ENCODE measurements around the gene COA8. TPM values are rescaled to one million over a fixed set of nuclear protein-coding genes. Genes with fewer than 3 reads are reported as not detected.

The COA8 gene
- total and polyA plus RNA-seq, 4 donors, result 30.6 to 59.8 (median 39.5) TPM

- H3K27me3 ChIP-seq (ENCODE audit: control insufficient read depth in 3 of 3, insufficient read depth in 3 of 3, low read length in 2 of 3), result no peaks in the 10 kb centered on the region
- H3K9me3 ChIP-seq (ENCODE audit: control insufficient read depth in 4 of 4, insufficient read depth in 3 of 4, low read length in 3 of 4), result peaks cover 0 to 2% (median 0%) of the 10 kb centered on the region in 4 donors
- DNase-seq, result no peak
- no peak overlapping the region for H3K9ac ChIP-seq (ENCODE audit: insufficient read depth in 1 of 2, low read length in 2 of 2)
- no peak overlapping the region for H3K4me3 ChIP-seq
- no peak for TF ChIP-seq CTCF (IDR thresholded peaks at IDR 0.05; ENCODE audit: control extremely low read depth, extremely low read depth)
- 74 to 85% methylated on average over 5 of the region's 5 CpGs for WGBS, 2 donors
- no peak overlapping the region for H3K27ac ChIP-seq (ENCODE audit: low read depth in 1 of 2, low read length in 1 of 2)
- H3K4me1 ChIP-seq (ENCODE audit: control insufficient read depth in 5 of 5, insufficient read depth in 5 of 5, low read length in 5 of 5), result peaks cover 0 to 6% (median 3%) of the 10 kb centered on the region in 5 donors
- no peaks in the 10 kb centered on the region for H3K36me3 ChIP-seq (ENCODE audit: control insufficient read depth in 4 of 4, insufficient read depth in 4 of 4, low read length in 4 of 4)
- no peak for ATAC-seq (ENCODE audit: insufficient read depth, low FRiP score)
Measured at GRCh38 chr14:103619057-103619456, 56.3 kb downstream of the COA8 start.

- Histone ChIP-seq H3K9ac (ENCODE audit: insufficient read depth in 1 of 2, low read length in 2 of 2) (no peak overlapping the region), H3K27me3 (ENCODE audit: control insufficient read depth in 3 of 3, insufficient read depth in 3 of 3, low read length in 2 of 3) (no peaks in the 10 kb centered on the region), H3K27ac (ENCODE audit: low read depth in 1 of 2, low read length in 1 of 2) (no peak overlapping the region), H3K4me3 (no peak overlapping the region), H3K4me1 (ENCODE audit: control insufficient read depth in 5 of 5, insufficient read depth in 5 of 5, low read length in 5 of 5) (peaks cover 0 to 17% (median 9%) of the 10 kb centered on the region in 5 donors), H3K36me3 (ENCODE audit: control insufficient read depth in 4 of 4, insufficient read depth in 4 of 4, low read length in 4 of 4) (no peaks in the 10 kb centered on the region), H3K9me3 (ENCODE audit: control insufficient read depth in 4 of 4, insufficient read depth in 3 of 4, low read length in 3 of 4) (no peaks in the 10 kb centered on the region)
- ATAC-seq (ENCODE audit: insufficient read depth, low FRiP score) (no peak), DNase-seq (no peak)
- 87 to 88% methylated on average over 5 of the region's 5 CpGs for WGBS, 2 donors
- no peak for TF ChIP-seq CTCF (IDR thresholded peaks at IDR 0.05; ENCODE audit: control extremely low read depth, extremely low read depth)
Measured at GRCh38 chr14:103621860-103622259, 59.1 kb downstream of the COA8 start.

GRCh38 chr14:103623308-103623707 lies 60.5 kb downstream of the COA8 start:
- no peaks in the 10 kb centered on the region for H3K9me3 ChIP-seq (ENCODE audit: control insufficient read depth in 4 of 4, insufficient read depth in 3 of 4, low read length in 3 of 4)
- DNase-seq, result no peak
- peaks cover 0 to 20% (median 15%) of the 10 kb centered on the region in 5 donors for H3K4me1 ChIP-seq (ENCODE audit: control insufficient read depth in 5 of 5, insufficient read depth in 5 of 5, low read length in 5 of 5)
- ATAC-seq (ENCODE audit: insufficient read depth, low FRiP score), result no peak
- H3K9ac ChIP-seq (ENCODE audit: insufficient read depth in 1 of 2, low read length in 2 of 2), result no peak overlapping the region
- 81 to 91% methylated on average over 4 of the region's 4 CpGs for WGBS, 2 donors
- H3K36me3 ChIP-seq (ENCODE audit: control insufficient read depth in 4 of 4, insufficient read depth in 4 of 4, low read length in 4 of 4), result no peaks in the 10 kb centered on the region
- TF ChIP-seq CTCF (IDR thresholded peaks at IDR 0.05; ENCODE audit: control extremely low read depth, extremely low read depth), result no peak
- H3K4me3 ChIP-seq, result no peak overlapping the region
- no peaks in the 10 kb centered on the region for H3K27me3 ChIP-seq (ENCODE audit: control insufficient read depth in 3 of 3, insufficient read depth in 3 of 3, low read length in 2 of 3)
- H3K27ac ChIP-seq (ENCODE audit: low read depth in 1 of 2, low read length in 1 of 2), result peak overlapping the region in 1 of 2 donors; percentile 56

GRCh38 chr14:103623883-103624482 lies 61.2 kb downstream of the COA8 start:
- Histone ChIP-seq H3K36me3 (ENCODE audit: control insufficient read depth in 4 of 4, insufficient read depth in 4 of 4, low read length in 4 of 4) (no peaks in the 10 kb centered on the region), H3K27me3 (ENCODE audit: control insufficient read depth in 3 of 3, insufficient read depth in 3 of 3, low read length in 2 of 3) (no peaks in the 10 kb centered on the region), H3K9ac (ENCODE audit: insufficient read depth in 1 of 2, low read length in 2 of 2) (no peak overlapping the region), H3K27ac (ENCODE audit: low read depth in 1 of 2, low read length in 1 of 2) (peak overlapping the region in 1 of 2 donors; percentile 82), H3K9me3 (ENCODE audit: control insufficient read depth in 4 of 4, insufficient read depth in 3 of 4, low read length in 3 of 4) (no peaks in the 10 kb centered on the region), H3K4me3 (no peak overlapping the region), H3K4me1 (ENCODE audit: control insufficient read depth in 5 of 5, insufficient read depth in 5 of 5, low read length in 5 of 5) (peaks cover 0 to 20% (median 17%) of the 10 kb centered on the region in 5 donors)
- no peak for TF ChIP-seq CTCF (IDR thresholded peaks at IDR 0.05; ENCODE audit: control extremely low read depth, extremely low read depth)
- peak; percentile 45 to 66 (median 48) for DNase-seq
- no peak for ATAC-seq (ENCODE audit: insufficient read depth, low FRiP score)
- WGBS, 2 donors, result 24 to 57% methylated on average over 16 of the region's 16 CpGs

All from lung (tissue), 12 donors.